Astrocyte of the spinal cord (primary cell): ENCODE data around the gene ZNF497.

Experiments
- DNase-seq: peaks from one replicate; pipeline ENCODE4 v3.0.0; 2011; ENCODE audit warnings: low read depth, low spot score
- H3K4me3 ChIP-seq: 2 replicates; pipeline ENCODE4 v1.5.1; 2011; ENCODE audit warnings: low read depth, mild to moderate bottlenecking, low read length, moderate library complexity
- CTCF ChIP-seq: IDR thresholded peaks from 2 replicates; pipeline ENCODE4 v1.5.1; 2012; ENCODE audit warnings: low read depth, mild to moderate bottlenecking, low read length, inconsistent platforms
- in situ Hi-C: cut with HindIII; loops from 2 replicates; pipeline ENCODE4 v1.10.0; 2017; ENCODE audit warnings: low sequenced_read_pairs

Gene ZNF497

DNA sequence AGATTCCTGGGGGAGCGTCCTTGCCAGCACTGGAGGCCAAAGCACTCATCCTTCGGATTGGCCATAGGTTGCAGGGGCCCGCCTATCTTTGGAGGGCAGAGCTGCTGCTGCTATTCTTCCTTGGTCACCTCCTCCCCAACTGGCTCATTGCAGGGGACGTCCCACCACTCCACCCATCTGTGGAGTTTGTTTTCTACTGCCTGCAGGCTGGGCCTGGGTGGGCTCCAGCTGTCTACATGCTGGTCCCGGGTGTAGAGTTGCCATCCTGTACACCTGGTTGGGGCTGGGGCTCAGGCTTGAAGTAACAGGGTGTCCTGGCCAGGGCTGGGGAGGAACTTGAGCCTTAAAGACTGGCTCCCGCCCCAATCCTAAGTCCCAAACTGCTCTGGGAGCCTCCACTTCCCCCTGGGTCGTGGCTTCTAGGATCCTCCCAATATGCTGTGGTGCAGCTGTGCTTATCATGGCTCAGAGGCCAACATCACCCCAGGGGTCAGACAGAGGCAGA is 35.0 kb upstream of the ZNF497 start:
- in situ Hi-C loops = no loop called here
- DNase-seq = no peak
- H3K4me3 ChIP-seq = no peak overlapping the region
- TF ChIP-seq CTCF = no peak

- TF ChIP-seq CTCF = no peak
- in situ Hi-C loops = no loop called here
- no peak overlapping the region for H3K4me3 ChIP-seq
- no peak for DNase-seq
Observed at GRCh38 chr19:58396691-58397532, 34.4 kb upstream of the ZNF497 start.

DNA sequence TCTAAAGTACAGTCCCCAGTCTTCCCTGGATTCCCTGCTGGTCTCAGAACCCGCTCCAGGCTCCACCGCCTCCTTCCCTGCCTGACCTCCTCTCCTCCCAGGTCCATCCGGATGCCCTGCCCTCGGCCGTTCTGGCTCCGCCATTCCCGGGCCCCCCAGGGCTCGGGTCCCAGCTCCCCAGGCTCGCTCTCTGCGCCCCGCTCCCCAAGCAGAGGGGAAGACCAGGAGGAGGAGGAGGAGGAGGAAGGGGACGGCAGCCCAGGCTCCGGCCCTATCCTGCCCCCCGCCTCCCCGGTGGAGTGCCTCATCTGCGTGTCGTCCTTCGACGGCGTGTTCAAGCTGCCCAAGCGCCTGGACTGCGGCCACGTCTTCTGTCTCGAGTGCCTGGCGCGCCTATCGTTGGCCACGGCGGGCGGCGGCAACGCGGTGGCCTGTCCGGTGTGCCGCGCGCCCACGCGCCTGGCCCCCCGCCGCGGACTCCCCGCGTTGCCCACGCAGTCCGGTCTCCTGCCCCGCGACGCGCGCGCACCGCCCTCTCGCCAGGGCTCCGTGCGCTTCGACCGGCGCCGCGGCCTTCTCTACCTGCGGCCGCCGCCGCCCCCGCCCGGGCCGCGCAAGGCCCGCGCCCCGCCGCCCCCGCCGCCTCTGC is 33.6 kb upstream of the ZNF497 start:
- in situ Hi-C loops = no loop called here
- no peak for TF ChIP-seq CTCF
- H3K4me3 ChIP-seq = no peak overlapping the region
- no peak for DNase-seq

- no peak for TF ChIP-seq CTCF
- in situ Hi-C loops = no loop called here
- DNase-seq = no peak
- H3K4me3 ChIP-seq = no peak within 1 kb of the TSS
Observed at GRCh38 chr19:58395220-58395978, 32.8 kb upstream of the ZNF497 start, which contains the start of gene RNF225. Gene RNF225 (plus strand): TSS chr19:58395656. CDS start chr19:58396090, 434 bp downstream.

DNA sequence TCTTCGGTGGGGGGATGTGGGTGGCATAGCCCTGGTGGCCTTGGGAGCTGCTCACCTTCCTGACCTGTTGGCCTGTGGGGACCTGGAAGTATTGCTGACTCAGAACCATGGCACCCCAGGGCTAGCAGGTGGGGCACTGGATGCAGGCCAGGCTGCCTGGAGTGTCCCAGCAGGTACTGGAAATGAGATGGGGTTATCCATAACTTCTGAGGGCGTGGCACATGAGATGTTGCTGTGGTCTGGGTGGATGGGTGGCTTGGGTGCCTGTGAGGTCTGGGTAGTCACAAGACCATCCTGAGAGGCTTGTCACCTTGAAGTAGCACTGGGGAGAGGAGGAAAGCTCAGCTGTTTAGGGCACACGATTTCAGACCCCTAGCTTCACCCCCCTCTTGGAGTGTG is 32.3 kb upstream of the ZNF497 start:
- DNase-seq = no peak
- in situ Hi-C loops = no loop called here
- no peak for TF ChIP-seq CTCF
- H3K4me3 ChIP-seq = no peak overlapping the region

DNA sequence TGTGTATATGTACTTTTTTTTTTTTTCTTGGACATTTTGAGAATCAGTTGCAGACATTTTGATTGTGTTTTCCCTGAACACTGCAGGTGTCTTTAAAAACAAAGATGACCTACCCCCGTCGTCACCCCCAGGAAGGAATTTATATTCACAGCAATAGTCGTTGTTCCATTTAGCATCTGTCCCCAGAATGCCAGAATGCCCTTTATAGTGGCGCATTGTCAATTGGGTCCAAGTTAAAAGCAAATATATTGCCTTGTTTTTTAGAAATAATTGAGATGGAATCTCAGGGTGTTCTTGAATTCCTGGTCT is 31.1 kb upstream of the ZNF497 start:
- in situ Hi-C loops = no loop called here
- no peak for DNase-seq
- no peak overlapping the region for H3K4me3 ChIP-seq
- TF ChIP-seq CTCF = no peak
